Endodermal cell (in vitro differentiated cells): ENCODE measurements around the gene NSUN2. TPM values are rescaled to one million over a fixed set of nuclear protein-coding genes. Genes with fewer than 3 reads are reported as not detected.
"Not testable (repeated sequence)": the region's sequence is repeated elsewhere in the genome, so short reads cannot be mapped to it uniquely, and the experiment has no call there.

Experiments
- DNase-seq: peaks from one replicate; pipeline ENCODE4 v3.0.0-alpha.2; 2017
- H3K27ac ChIP-seq: 2 replicates; pipeline ENCODE4 v1.5.1; 2013; ENCODE audit warnings: mild to moderate bottlenecking, low read depth, low read length, moderate library complexity
- H3K27me3 ChIP-seq: 2 replicates; pipeline ENCODE4 v1.6.1; 2013; ENCODE audit warnings: mild to moderate bottlenecking, low read length, moderate library complexity; ENCODE audit not compliant: insufficient read depth, control insufficient read depth, poor library complexity, severe bottlenecking
- H3K36me3 ChIP-seq: 2 replicates; pipeline ENCODE4 v1.7.0; 2013; ENCODE audit warnings: mild to moderate bottlenecking, low read length, moderate library complexity; ENCODE audit not compliant: control insufficient read depth, insufficient read depth
- H3K4me1 ChIP-seq: one replicate; pipeline ENCODE4 v1.7.0; 2013; ENCODE audit warnings: low read length; ENCODE audit not compliant: control insufficient read depth, insufficient read depth
- H3K4me3 ChIP-seq: 2 replicates; pipeline ENCODE4 v1.5.1; 2013; ENCODE audit warnings: mild to moderate bottlenecking, low read length, moderate library complexity
- H3K9ac ChIP-seq: 2 replicates; pipeline ENCODE4 v1.6.1; 2013; ENCODE audit warnings: mild to moderate bottlenecking, low read length, moderate library complexity; ENCODE audit not compliant: poor library complexity, severe bottlenecking; ENCODE audit errors: extremely low read depth
- H3K9me3 ChIP-seq: 2 replicates; pipeline ENCODE4 v1.6.1; 2013; ENCODE audit warnings: mild to moderate bottlenecking, low read length, moderate library complexity; ENCODE audit not compliant: control insufficient read depth
- H3K27ac Mint-ChIP-seq: 2 replicates; pipeline ENCODE4 v1.8.0; 2020; ENCODE audit warnings: mixed read lengths
- H3K27me3 Mint-ChIP-seq: 2 replicates; pipeline ENCODE4 v1.8.0; 2021; ENCODE audit warnings: mild to moderate bottlenecking, mixed read lengths; ENCODE audit not compliant: insufficient read depth
- H3K36me3 Mint-ChIP-seq: 2 replicates; pipeline ENCODE4 v1.8.0; 2020; ENCODE audit warnings: low read depth, mixed read lengths
- H3K4me1 Mint-ChIP-seq: 2 replicates; pipeline ENCODE4 v1.8.0; 2020; ENCODE audit warnings: mixed read lengths
- H3K4me3 Mint-ChIP-seq: 2 replicates; pipeline ENCODE4 v1.8.0; 2020; ENCODE audit warnings: mild to moderate bottlenecking, moderate library complexity, mixed read lengths
- H3K9me3 Mint-ChIP-seq: 2 replicates; pipeline ENCODE4 v1.8.0; 2020; ENCODE audit warnings: mild to moderate bottlenecking, mixed read lengths
- WGBS, 2 experiments: methylation state at CpG; one replicate each; pipeline versions ENCODE4 v1.1.5 to v1.1.7; 2013; ENCODE audit warnings: missing lambda C conversion rate in 2 of 2, mixed read lengths in 1 of 2; ENCODE audit not compliant: insufficient coverage in 1 of 2, insufficient read length in 1 of 2; 5-methylcytosine and 5-hydroxymethylcytosine counted together
- total RNA-seq, 2 donors: library from RNA; stranded (reverse); fragmentation: NEBNext Ultra II Directional in 1 of 2; extraction: Animal tissue kit (Norgen Biotek cat#: 25700) in 1 of 2; gene quantifications; 2 replicates in 1 of 2; 3 replicates in 1 of 2; pipeline ENCODE4 v1.2.1, GENCODE V29; 2021
- TF ChIP-seq, protein P1 (sequence below): fragments of 200-600 bp; sonication (generic); conservative IDR thresholded peaks from 2 replicates; pipeline ENCODE4 v1.5.0; 2021; ENCODE audit warnings: antibody characterized with exemption, mild to moderate bottlenecking

The NSUN2 gene
- total RNA-seq, 2 donors from 2014 or later: 71.8 to 90.8 TPM

DNA sequence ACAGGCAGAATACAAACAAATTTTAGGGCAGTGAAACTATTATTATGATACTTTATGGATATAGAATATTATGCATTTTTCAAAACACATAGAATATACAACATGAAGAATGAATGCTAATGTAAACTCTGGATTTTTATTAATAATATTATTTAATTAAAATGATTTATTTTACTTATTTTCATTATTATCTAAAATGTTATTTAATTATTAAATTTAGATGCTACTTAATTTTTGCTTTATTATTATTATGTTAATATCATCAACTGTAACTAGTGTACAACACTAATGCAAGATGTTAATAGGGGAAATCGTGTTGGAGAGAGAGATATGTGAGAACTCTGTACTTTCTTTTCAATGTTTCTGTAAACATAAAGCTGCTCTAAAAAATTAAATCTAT is 41.1 kb upstream of the NSUN2 start:
- Mint-ChIP-seq H3K4me1 (no peaks in the 10 kb centered on the region), H3K4me3 (no peak overlapping the region), H3K9me3 (peaks cover 20% of the 10 kb centered on the region), H3K27me3 (no peaks in the 10 kb centered on the region), H3K27ac (no peak overlapping the region), H3K36me3 (peaks cover 39% of the 10 kb centered on the region)
- no peaks in the 10 kb centered on the region for H3K4me1 ChIP-seq
- peaks cover 12% of the 10 kb centered on the region for H3K36me3 ChIP-seq
- H3K27ac ChIP-seq: no peak overlapping the region
- H3K27me3 ChIP-seq: no peaks in the 10 kb centered on the region
- peaks cover 11% of the 10 kb centered on the region for H3K9me3 ChIP-seq
- TF ChIP-seq, protein P1, sequence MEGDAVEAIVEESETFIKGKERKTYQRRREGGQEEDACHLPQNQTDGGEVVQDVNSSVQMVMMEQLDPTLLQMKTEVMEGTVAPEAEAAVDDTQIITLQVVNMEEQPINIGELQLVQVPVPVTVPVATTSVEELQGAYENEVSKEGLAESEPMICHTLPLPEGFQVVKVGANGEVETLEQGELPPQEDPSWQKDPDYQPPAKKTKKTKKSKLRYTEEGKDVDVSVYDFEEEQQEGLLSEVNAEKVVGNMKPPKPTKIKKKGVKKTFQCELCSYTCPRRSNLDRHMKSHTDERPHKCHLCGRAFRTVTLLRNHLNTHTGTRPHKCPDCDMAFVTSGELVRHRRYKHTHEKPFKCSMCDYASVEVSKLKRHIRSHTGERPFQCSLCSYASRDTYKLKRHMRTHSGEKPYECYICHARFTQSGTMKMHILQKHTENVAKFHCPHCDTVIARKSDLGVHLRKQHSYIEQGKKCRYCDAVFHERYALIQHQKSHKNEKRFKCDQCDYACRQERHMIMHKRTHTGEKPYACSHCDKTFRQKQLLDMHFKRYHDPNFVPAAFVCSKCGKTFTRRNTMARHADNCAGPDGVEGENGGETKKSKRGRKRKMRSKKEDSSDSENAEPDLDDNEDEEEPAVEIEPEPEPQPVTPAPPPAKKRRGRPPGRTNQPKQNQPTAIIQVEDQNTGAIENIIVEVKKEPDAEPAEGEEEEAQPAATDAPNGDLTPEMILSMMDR: no peak
- DNase-seq: no peak
- no peak overlapping the region for H3K4me3 ChIP-seq
- H3K9ac ChIP-seq: no peak overlapping the region
- 100% methylated on average over 1 of the region's 1 CpG; no CpG with 5 or more reads in 1 of the 2 experiments for WGBS, 2 experiments

DNA sequence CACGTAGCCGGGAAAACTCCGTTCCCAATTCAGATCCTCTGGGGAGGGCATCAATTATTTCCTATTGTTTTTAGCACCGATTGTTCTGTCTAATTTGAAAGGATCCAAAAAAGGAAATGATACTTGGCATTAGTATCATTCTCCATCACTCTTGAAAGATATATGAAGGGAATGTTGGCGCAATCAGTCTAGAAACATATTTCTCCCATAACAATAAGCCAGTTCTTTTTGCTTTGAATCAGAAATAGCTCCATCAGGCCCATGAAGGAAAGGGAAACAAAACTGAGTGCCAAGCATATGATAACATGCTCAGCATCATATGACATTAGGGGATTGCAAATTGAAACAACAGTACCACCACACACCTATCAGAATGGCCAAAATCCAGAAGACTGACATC is 40.2 kb upstream of the NSUN2 start:
- Mint-ChIP-seq H3K4me1 (no peaks in the 10 kb centered on the region), H3K27ac (no peak overlapping the region), H3K27me3 (no peaks in the 10 kb centered on the region), H3K4me3 (no peak overlapping the region), H3K9me3 (peaks cover 20% of the 10 kb centered on the region), H3K36me3 (peaks cover 41% of the 10 kb centered on the region)
- peaks cover 12% of the 10 kb centered on the region for H3K36me3 ChIP-seq
- H3K27ac ChIP-seq: no peak overlapping the region
- H3K4me3 ChIP-seq: no peak overlapping the region
- H3K9ac ChIP-seq: no peak overlapping the region
- TF ChIP-seq, protein P1: no peak
- no peaks in the 10 kb centered on the region for H3K27me3 ChIP-seq
- peaks cover 11% of the 10 kb centered on the region for H3K9me3 ChIP-seq
- no peak for DNase-seq
- no peaks in the 10 kb centered on the region for H3K4me1 ChIP-seq
- WGBS, 2 experiments: 92 to 100% methylated on average over 4 to 5 of the region's 5 CpGs

GRCh38 chr5:6668717-6669116 is 35.9 kb upstream of the NSUN2 start:
- peaks cover 12% of the 10 kb centered on the region for H3K36me3 ChIP-seq
- peaks cover 11% of the 10 kb centered on the region for H3K9me3 ChIP-seq
- H3K9ac ChIP-seq, H3K9me3 Mint-ChIP-seq, H3K27ac Mint-ChIP-seq, H3K27me3 Mint-ChIP-seq, H3K4me1 ChIP-seq, DNase-seq, H3K27ac ChIP-seq, H3K27me3 ChIP-seq, H3K4me1 Mint-ChIP-seq, H3K4me3 ChIP-seq, H3K4me3 Mint-ChIP-seq: not testable (repeated sequence)
- WGBS, 2 experiments: 67 to 91% methylated on average over 3 to 9 of the region's 9 CpGs
- peaks cover 44% of the 10 kb centered on the region for H3K36me3 Mint-ChIP-seq

- Mint-ChIP-seq H3K4me1 (no peaks in the 10 kb centered on the region), H3K27ac (no peak overlapping the region), H3K27me3 (no peaks in the 10 kb centered on the region), H3K36me3 (peaks cover 35% of the 10 kb centered on the region), H3K9me3 (no peaks in the 10 kb centered on the region), H3K4me3 (no peak overlapping the region)
- H3K27me3 ChIP-seq: no peaks in the 10 kb centered on the region
- peaks cover 5% of the 10 kb centered on the region for H3K36me3 ChIP-seq
- TF ChIP-seq, protein P1: no peak
- 95 to 100% methylated on average over 2 to 5 of the region's 5 CpGs for WGBS, 2 experiments
- no peaks in the 10 kb centered on the region for H3K4me1 ChIP-seq
- no peak overlapping the region for H3K27ac ChIP-seq
- H3K9me3 ChIP-seq: peaks cover 2% of the 10 kb centered on the region
- H3K9ac ChIP-seq: no peak overlapping the region
- no peak overlapping the region for H3K4me3 ChIP-seq
- no peak for DNase-seq
Observed at GRCh38 chr5:6667648-6668047, 34.8 kb upstream of the NSUN2 start.
